GM18507 (cell line): ENCODE measurements around the gene TMEM150A.
"Not testable (repeated sequence)": the region's sequence is repeated elsewhere in the genome, so short reads cannot be mapped to it uniquely, and the experiment has no call there.

ENCODE experiments used
- DNase-seq: peaks from one replicate; pipeline ENCODE4 v3.0.0; 2011; ENCODE audit warnings: low read depth; ENCODE audit not compliant: insufficient read length; ENCODE audit errors: extremely low spot score
- FAIRE-seq: peaks from 2 replicates; lab custom pipeline; 2011; peaks lifted over from hg19 to GRCh38; lab: Jason Lieb, UNC

TMEM150A gene

GRCh38 chr2:85613717-85614515, 11.4 kb upstream of the TMEM150A start:
- FAIRE-seq: no peak
- no peak for DNase-seq

DNA sequence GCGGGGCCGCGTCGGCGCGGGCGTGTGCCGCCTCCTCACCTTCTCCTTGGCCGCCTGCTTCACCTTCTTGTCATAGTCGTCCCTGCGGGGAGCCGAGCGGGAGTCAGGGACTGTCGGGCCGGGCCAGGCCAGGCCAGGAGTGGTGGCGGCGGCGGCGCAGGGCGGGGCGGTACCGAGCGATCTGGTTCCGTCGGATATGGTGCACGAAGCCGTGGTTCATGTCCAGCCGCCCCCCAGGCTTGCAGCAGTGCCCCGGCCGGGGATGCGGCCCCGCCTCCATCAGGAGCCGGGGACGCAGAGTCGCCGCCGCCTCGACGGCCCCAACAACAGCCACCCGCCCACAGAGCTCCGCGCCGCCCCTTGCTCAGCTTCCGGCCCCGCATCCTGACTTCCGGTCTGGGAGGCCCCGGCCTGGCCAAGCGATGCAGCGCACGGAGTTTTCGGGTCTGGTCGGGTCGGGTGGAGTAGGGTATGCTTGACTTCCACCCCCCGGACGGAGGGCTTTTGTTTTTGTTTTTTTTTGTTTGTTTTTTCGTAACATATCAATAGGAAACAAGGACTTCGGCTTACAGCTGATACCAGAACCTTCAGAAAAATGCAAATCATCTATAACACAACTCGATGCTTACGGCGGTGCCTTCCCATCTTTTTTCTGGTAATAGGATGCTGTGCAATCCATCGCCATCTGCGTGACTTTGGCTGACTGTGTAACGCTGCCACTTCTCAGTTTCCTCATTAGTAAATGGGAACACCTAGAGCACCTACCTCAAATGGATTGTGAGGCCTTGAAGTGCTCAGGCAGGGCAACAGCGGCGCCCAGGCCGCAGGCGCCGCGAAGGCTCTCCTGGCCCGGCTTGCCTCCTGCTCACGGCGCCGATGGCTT, 9.4 kb upstream of the TMEM150A start, which contains the start of gene C2orf68:
TSS of gene C2orf68 (minus strand) at position 362 of the 883 bp plus-strand sequence. CDS start at position 280, 82 bp downstream.
- DNase-seq (peak; percentile 96), FAIRE-seq (peak; percentile 75)

DNA sequence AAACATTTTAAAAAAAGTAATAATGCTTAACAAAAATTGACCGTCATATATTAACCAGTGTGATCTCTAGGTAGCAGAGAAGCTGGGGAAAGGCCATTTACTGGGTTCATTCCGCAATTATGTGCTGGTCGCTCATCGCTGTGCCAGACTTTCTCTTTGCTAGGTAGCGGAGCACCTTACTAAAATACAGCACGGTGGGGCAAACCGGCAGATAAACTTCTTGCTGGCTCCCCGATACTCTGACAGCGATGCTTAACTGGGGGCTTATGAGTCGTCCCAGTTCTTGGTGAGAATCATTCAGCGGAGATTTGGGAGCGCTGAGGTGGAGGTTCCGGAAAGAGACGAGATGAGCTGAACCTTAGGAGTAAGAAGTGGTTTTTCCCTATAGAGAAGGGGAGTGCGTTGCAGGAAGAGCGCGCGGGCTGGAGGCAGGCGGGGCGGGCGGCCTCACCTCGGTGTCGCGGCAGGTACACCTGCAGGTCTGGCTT, 8.8 kb upstream of the TMEM150A start:
- DNase-seq (no peak), FAIRE-seq (no peak)

- no peak for DNase-seq
- FAIRE-seq: no peak
These were observed 5.0 kb upstream of the TMEM150A start for GRCh38 chr2:85607268-85608215.

DNA sequence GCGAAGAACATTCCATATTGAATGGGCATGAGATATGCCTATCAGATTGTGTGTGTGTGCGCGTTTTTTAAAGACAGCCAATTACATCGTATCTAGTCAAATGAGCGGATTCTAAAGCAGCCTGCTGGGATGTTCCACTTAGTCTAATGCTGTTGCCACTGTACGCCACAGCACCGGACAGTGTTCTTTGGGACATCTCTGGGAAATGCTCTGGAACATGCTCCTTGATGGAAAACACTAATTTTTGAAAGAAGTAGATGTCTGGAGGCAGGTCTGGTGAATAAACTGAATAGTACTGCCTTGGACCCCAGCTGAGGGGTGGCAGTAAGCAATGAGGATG, 3.6 kb upstream of the TMEM150A start:
- FAIRE-seq (no peak), DNase-seq (no peak)

- no peak for FAIRE-seq
These were observed 3.1 kb upstream of the TMEM150A start for GRCh38 chr2:85605406-85606115.

DNA sequence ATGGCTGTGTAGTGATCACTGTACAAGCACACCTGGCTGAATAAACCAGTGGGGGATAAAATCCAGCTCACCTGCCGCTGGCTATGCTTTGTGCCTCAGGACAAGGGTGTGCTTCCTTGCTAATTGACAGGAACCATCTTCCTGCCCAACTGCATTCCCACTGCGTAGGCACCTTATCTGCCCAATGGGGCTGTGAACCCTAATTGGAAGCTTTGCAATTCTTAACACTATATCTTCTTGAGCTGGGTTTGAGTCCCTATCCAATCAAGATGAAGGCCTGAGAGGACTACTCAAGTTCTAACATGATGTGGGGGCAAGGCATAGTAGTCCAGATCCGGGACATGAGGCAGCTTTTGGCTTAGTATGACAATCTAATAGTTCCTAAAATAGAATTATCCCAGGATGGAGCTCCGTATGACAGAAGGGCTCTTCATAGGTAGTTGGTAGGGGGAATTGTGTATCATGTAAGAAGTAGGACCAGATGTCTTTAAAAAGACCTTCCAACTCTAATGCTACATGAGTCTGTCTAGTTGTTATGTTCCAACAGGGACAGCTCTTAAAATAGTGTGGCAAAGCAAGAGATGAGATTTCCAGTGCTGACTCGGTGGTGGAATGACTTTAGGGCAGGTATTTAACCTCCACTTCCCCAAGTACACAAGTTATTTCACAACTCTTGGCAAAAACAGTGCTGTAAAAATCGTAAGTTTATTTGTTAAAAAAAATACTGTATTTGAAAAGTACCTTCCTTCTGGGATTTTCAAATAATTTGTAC, 2.3 kb upstream of the TMEM150A start:
- FAIRE-seq (no peak), DNase-seq (no peak)

More at GRCh38 chr2:85605406-85606115, 3.1 kb upstream of the TMEM150A start:
- DNase-seq: no peak

- not testable (repeated sequence) for FAIRE-seq, DNase-seq
These were observed 1.6 kb upstream of the TMEM150A start for GRCh38 chr2:85604133-85604444.

DNA sequence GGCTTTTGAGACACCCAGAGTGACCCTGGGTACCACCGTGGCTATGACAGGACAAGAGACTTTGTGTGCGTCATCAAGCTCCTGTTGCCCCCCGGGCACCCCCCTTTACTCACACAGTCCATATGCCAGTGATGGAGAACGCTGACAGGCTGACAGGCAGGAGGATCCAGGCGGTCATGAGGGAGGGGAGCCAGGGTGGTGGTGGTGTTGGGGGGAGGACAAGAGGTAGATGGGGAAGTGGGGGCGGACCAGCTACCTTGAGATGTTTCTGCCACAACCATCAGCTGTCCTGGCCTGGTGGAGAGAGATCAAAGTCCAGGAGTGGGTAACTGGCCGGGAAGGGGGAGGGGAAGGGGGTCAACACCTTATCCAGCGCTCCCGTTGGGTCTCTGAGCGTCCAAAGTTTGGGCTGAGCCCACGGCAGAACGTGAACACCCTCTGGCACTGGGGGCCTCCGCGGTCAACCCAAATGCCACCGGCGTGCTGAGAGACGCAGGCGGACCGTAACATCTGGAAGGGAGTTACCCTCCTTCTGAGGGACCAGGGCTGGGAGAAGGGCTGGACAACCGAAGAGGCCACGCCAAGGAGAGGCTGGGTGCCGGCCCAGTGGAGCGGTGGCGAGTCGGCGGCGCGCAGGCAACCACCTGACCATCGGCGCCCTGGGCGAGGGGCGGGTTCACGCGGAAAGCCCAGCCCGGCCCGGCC, 575 bp downstream of the TMEM150A start:
- DNase-seq (no peak), FAIRE-seq (no peak)

DNA sequence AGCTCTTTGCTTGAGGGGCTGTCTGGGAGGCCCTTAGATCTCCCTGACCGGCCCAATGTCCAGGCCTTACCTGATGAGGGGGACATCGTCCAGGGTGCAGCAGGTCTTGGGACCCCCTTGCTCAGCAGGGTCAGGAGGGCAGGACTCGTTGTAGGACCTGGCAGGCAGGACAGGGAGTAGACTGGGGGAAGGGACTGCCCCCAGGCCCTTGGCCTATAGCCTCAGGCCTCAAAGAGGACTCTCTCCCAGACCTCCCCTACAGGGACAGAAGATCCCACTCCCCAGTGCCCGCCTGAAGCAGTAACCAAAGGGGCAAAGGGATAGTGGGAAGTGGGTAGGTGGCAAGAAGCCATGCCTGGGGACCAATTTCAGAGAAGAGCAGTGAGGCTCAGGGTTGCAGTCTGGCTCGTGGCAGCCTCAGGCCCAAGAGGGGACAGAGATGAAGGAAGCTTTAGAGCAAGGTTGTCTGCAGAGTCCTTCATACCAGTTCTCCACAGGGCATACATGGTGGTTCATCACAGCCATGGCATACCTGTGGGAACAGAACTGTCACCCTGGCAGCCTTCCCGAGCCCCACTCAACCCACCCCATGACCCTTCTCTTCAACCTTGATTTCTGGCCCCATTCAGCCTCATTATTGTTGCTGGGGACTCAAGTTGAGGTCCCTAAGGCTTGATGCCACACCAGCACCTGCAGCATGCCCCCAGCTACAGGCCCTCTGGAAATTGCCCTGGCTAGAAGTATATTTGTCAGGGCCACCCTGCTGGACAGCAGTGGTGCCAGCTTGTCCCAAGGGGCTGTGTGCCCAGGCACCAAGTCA, 1.3 kb downstream of the TMEM150A start:
- no peak for FAIRE-seq
- DNase-seq: no peak

- FAIRE-seq (no peak), DNase-seq (no peak)
These were observed 2.3 kb downstream of the TMEM150A start for GRCh38 chr2:85600235-85600575.

DNA sequence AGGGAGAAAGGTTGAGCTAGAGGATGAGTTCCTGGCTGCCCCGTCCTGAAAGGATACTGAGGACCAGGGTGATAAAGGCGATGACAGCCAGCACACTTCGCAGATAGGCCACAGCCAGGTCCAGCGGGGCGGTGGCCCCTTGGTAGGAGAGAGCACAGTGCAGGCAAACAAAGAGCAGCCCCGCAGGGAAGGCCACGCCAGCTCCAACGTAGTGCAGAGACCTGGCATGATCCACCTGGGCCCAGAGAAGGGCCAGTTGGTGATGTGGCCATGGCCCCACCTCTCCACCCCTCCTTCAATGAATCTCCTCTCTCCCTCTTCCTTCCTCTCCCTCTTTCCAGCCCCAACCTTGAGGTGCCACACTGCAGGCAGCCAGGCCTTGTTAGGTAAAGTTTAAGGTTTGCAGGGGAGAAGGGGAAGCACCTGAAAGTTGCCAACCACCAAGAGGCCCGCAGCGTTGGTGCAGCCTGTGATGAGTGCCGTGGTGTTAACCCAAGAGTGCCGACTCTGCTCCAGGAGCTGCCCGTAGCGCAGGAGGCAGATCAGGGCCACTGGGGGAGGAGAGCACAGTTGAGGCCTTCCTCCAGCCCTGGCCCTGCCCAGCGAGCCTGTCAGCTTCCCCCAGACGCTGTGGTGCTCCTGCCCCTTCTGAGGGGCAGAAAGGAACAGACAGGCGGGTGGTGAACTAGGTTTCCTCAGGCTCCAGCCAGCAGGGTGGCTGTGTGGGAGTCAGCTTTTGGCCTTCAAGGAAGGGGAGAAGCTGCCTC, 2.8 kb downstream of the TMEM150A start:
- FAIRE-seq: no peak
- DNase-seq: no peak

GRCh38 chr2:85598594-85599340, 3.7 kb downstream of the TMEM150A start:
- FAIRE-seq (no peak), DNase-seq (no peak)

GRCh38 chr2:85597241-85597640, 5.3 kb downstream of the TMEM150A start:
- no peak for FAIRE-seq
- no peak for DNase-seq

GRCh38 chr2:85596486-85597143, 5.9 kb downstream of the TMEM150A start:
- DNase-seq (no peak), FAIRE-seq (no peak)
